HG02759 (cell line): ENCODE data around the gene AIM2.
"Not testable (repeated sequence)": the region's sequence is repeated elsewhere in the genome, so short reads cannot be mapped to it uniquely, and the experiment has no call there.

Experiments
- ATAC-seq: cut with Tn5 transposase; IDR thresholded peaks from one replicate; pipeline ENCODE4 v1.9.1; 2021; ENCODE audit warnings: mild to moderate bottlenecking, moderate library complexity; ENCODE audit not compliant: unreplicated experiment

The AIM2 gene

DNA sequence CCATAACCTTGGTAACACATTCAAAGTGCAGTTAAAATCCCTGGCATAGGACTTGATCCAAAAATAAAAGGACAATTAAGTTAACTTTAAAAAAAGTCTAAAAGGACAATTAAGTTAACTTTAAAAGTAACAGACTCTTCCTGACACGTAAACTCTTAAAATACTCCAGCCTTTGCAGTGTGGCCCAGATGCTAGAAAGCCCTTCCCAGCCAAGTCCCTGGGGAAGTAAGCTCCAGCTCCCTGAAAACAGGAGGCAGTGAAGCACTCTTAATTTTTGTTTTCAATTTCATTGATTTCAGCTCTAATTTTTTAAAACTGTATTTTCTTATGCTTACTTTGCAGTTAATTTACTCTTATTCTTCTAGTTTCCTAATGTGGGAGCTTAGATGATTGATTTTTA lies 5.1 kb upstream of the AIM2 start:
- no peak for ATAC-seq

DNA sequence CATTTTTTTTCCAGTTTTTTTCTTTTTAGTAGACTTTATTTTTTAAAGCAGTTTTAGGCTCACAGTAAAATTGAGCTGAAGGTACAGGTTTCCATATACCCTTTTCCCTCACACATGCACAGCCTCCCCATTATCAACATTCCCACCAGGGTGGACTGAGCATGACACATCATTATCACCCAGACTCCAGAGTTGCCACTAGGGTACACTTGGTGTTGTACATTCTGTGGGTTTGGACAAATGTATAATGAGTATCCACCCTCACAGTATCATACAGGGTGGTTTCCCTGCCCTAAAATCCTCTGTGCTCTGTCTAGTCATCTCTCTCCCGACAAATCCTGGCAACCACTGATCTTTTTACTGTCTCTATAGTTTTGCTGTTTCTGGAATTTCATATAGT lies 3.0 kb upstream of the AIM2 start:
- ATAC-seq = no peak

DNA sequence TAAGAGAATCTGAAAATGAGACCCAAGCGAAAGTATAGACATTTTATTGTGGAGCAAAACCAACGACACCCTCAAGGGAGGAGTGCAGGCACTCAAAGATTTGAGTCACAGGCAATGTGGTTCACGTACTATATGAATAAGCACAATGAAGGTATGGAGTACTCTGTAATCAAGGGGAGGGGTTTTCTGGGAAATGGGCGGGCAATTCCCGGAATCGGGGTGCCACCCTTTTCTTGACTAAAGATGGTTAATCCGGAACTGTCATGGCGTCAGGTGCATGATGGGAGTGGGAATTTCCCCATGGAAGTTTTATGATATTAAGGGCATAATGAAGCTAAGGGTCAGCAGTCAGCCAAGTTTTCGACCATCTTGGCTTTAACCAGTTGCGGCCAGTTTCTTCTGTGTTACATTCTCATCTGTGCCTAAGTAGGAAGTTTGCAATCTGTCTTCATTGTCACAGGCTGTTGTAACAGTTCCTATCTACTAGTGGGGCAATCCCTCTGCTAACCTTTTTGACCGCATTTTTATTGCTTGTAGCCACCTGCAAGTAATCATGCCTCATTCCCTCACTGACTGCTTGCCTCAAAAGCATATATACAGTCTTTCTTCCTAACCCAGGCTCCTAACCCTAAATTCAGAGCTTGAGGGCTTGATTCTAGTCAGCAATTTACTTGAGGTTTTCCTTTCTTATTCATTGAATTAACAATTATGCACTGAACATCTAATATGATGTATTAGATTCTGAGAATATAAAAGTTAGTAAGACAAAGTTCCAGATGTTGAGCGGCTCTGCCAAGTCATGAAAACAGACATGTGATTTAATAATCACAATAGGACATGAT lies 775 bp upstream of the AIM2 start:
- ATAC-seq = peak; percentile 74

- ATAC-seq = no peak
Measured at GRCh38 chr1:159071970-159072582, 4.5 kb downstream of the AIM2 start.

GRCh38 chr1:159068886-159069285 lies 7.7 kb downstream of the AIM2 start:
- ATAC-seq = no peak

DNA sequence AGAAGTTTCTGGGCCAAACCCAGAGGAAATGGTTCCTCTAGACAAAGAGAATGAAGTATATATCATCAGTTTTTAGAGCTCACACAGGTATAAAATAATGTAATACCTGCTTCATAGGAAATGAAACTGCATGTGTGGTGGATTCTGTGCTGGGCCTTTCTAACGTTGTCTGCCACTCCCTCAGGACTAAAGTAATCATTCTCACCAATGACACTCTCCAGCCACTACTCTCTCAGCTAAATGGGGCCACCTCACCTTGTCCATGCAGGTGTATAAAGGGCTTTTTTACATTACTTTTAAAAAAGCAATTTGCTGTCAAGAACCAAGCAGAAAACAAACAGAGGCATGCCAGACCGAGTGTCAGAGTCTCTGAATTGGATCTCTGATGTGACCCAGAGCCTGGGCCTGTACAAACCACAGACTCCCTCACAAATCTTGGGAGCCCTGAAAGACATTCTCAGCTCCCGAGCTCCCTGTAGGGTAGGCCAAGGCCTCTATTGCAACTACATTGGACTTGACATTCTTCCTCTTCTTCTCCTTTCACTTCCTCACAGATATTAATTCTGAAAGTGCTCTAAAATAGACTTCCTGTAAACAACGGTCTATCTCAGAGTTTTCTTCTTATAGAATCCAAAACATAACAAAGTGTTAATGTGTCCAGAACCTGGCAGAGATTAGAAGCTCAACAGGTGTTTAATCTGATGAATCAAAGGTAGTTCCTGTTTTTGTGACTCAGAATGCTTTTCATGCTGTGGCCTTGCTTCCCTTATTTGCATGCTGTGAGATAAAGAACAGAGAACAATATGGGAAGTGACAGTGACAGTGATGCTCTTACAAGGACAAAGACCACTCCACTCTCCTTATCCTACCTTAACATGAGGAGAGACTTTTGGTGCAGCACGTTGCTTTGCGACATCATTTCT lies 8.6 kb downstream of the AIM2 start:
- peak; percentile 89 for ATAC-seq

DNA sequence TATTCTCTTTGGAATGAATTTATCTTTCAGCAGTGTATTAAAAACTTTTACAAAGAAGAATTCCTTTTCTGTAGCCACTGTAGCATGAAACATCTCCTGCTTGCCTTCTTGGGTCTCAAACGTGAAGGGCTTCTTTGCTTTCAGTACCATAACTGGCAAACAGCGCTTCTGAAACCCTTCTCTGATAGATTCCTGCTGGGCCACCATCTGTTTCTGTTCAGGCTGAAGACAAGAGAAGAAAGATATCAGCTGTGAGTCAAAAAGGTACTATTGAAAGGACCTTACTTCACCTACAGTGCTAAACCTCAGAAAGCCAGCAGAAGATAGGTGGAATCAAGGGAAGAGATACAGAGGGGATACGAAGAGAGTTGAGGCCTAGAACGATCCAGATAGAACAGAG lies 10.5 kb downstream of the AIM2 start:
- ATAC-seq = no peak

- ATAC-seq = no peak
Measured at GRCh38 chr1:159065106-159065505, 11.5 kb downstream of the AIM2 start.

- no peak for ATAC-seq
Measured at GRCh38 chr1:159058751-159059150, 17.8 kb downstream of the AIM2 start.

GRCh38 chr1:159056069-159056698 lies 20.4 kb downstream of the AIM2 start:
- ATAC-seq = no peak

DNA sequence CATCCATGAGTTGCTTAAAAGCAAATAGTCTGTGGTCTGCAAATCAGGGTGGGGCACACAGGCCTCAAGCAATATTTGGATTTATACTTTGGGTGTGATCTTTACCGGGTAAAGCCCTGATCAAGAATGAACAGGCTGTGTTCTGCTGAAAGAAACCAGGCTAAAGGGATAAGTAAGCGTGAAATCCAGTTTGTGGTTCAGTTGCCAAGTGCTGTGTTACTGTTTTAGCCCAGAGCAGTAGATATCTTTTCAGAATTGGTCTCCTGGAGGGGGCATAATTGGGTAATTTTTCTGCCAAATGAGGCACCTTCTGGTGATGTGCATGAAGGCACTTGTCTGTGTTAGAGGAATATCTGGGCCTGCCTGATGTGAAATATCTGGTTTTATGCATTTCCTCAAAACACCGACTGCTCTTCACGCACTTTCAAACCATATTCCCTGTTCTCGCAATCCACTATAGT lies 21.4 kb downstream of the AIM2 start:
- ATAC-seq = no peak

DNA sequence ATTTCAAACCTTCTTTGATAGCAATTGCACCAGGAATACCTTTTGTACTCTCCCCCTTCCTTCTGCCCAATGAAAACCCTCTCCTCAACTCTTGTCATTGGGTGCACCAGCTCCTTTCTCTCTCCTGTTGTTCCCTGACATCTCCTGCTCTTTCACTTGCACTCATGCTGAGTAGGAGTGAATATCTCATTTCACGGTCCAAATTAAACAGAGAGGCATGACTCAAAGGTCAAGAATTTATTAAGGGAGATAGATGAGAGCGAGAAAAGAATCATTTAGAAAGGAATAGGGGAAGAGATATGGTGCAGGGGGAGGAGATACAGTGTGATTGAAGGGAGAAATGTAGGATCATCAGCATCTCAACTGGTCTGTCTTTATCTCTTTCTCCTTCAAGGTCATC lies 22.1 kb downstream of the AIM2 start:
- ATAC-seq = no peak

GRCh38 chr1:159051436-159051835 lies 25.1 kb downstream of the AIM2 start:
- no peak for ATAC-seq

GRCh38 chr1:159046486-159046885 lies 30.1 kb downstream of the AIM2 start:
- not testable (repeated sequence) for ATAC-seq

DNA sequence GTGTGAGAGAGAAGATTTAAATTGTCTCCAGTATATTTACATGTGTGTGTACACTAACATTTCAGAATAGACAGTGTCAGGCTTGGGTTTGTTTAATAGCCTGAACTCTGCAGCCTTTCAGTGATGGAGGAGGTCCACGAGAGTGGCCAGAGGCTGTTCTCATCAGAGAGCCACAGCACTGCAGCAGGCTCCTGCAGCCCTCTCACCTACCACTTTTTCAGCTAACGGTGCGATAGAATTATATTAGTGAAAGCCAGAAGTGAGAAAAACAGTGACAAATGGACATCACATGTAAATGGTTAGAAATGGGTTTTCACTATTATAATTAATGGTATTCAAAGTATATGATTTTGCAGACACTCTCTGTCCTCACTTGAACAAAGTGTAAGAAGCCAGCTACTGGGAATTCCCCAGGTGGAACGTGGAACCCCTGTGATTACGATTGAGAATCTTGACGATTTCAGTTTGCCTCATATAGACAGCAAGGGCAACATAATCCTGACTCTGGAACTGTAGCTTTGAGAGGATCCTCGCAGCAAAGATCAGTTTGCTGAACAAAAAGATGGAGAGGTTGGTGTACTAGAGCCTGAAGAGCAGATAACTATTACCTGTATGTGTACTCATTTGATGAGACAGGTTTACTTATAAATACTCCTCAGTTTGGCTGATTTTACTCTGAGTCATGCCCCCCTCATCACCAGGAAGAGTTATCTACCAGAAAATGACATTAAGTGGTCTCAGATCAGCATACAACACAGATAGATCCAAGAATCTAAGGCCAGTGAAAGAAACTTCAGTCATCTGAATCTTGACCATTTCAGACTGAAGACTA lies 35.5 kb downstream of the AIM2 start:
- no peak for ATAC-seq

DNA sequence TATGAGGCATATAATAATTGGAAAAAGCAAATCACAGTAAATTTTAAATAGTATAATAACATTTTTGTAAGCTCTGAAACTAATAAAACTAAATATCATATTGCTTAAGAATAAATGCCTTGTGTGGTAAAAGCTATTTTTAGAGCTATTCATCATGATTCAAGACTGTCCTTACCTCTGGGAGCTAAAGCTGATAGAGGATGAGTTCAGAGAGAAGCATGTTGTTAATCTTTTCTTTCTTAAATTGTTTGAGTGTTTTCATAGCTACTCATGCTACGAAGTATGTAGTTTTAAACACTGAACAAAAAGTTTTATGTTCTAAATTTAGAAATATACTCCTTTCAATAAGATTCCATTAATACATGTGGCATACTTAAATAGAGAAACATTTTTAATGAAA lies 36.4 kb downstream of the AIM2 start:
- no peak for ATAC-seq

DNA sequence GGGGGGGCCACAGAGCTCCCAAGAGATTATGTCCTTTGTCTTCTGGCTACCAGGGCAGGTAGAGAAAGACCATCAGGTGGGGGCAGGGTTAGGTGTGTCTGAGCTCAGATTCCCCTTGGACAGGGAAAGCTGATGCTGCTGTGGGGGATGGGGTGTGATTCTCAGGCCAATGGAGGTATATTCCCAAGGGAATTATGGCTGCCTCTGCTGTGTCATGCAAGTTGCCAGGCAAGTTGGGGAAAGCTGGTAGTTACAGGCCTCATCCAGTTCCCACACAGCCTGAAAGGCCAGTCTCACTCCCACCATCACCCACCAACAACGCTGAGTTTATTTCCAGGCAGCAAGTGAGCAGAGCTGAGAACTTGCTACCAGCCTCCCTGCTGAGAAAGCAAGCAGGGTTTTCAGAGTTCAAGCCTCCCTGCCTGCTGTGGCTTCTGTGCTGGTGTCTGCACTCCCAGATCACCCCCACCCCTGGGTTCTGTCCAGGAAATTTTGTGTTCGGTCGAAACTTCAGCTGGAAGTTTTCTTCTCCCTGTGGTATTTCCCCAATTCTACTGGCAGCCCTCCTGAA lies 45.6 kb downstream of the AIM2 start:
- ATAC-seq = no peak

DNA sequence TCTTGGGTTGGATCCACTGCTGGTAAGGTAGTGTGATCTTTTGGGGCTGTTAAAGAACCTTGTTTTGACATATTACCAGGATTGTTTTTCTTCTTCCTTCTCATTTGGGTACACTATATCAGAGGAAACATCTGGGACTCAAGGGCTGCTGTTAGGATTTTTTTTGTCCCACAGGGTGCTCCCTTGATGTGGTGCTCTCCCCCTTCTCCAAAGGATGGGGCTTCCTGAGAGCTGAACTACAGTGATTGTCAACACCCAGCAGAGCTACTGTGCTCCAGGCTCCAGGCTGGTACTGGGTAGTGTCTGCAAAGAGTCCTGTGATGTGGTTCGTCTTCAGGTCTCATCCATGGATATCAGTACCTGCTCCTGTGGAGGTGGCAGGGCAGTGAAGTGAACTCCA lies 46.3 kb downstream of the AIM2 start:
- ATAC-seq = no peak

GRCh38 chr1:159026841-159027240 lies 49.7 kb downstream of the AIM2 start:
- ATAC-seq = not testable (repeated sequence)

DNA sequence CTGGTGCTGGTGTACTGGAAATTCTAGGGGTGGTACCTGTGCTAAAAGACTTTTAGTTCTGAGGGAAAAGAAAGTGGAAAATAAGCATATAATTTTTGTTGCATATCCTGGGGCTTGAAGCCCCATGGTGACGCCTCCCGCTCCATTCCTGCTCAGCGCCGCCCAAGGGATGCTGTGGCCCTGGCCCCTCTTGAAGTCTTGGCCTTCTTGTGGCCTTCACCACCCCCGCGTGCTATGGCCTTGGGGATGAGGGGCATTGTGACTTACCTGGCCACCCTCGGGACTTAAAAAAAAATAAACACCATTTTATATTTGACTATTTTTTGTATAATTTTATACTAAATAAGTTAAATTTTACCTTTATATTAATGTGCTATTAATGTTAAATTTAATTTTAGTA lies 51.5 kb downstream of the AIM2 start:
- no peak for ATAC-seq
